ENCODE data around the gene KITLG. TPM values are rescaled to one million over a fixed set of nuclear protein-coding genes. Genes with fewer than 3 reads are reported as not detected.
A peak's percentile ranks its signal among the peaks of the same experiment; 100 is the strongest.
"Not testable (repeated sequence)": the region's sequence is repeated elsewhere in the genome, so short reads cannot be mapped to it uniquely, and the experiment has no call there.

KITLG gene
- total and polyA plus RNA-seq, 7 donors, result 8.1 to 149 (median 54.6) TPM

DNA sequence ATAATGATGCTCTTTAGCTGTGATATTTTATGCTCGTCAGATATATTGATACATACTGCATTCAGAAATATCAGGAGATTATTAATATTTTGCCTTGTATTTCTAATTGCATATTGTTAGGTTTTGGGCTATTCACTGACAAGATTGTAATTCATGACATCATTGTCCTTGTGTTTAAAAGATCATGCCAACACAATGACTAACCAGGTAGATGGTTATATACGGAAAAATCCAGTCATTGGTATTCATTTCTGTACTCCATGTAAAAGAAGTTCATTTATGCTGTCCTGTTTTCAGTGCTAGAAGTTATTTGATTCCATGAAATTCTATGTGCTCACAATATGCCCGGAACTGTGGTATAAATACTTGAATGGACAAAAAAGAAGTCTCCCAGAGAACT lies 107.5 kb downstream of the KITLG start:
- intact Hi-C loops (cut with DNase I), result loop anchor here (10.0 kb wide), 1 partner anchor 78 kb away; no protein-coding TSS in a partner anchor
- 91 to 93% methylated on average over 3 of the region's 3 CpGs for WGBS, 2 donors
- no peak for DNase-seq
- peaks cover 0 to 3% (median 0%) of the 10 kb centered on the region in 4 donors for H3K9me3 ChIP-seq
- H3K4me1 ChIP-seq, result peaks cover 0 to 26% (median 20%) of the 10 kb centered on the region in 4 donors
- H3K4me3 ChIP-seq, result no peak overlapping the region
- H3K27me3 ChIP-seq, result no peaks in the 10 kb centered on the region
- no peaks in the 10 kb centered on the region for H3K36me3 ChIP-seq
- TF ChIP-seq, protein P1, sequence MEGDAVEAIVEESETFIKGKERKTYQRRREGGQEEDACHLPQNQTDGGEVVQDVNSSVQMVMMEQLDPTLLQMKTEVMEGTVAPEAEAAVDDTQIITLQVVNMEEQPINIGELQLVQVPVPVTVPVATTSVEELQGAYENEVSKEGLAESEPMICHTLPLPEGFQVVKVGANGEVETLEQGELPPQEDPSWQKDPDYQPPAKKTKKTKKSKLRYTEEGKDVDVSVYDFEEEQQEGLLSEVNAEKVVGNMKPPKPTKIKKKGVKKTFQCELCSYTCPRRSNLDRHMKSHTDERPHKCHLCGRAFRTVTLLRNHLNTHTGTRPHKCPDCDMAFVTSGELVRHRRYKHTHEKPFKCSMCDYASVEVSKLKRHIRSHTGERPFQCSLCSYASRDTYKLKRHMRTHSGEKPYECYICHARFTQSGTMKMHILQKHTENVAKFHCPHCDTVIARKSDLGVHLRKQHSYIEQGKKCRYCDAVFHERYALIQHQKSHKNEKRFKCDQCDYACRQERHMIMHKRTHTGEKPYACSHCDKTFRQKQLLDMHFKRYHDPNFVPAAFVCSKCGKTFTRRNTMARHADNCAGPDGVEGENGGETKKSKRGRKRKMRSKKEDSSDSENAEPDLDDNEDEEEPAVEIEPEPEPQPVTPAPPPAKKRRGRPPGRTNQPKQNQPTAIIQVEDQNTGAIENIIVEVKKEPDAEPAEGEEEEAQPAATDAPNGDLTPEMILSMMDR (IDR thresholded peaks at IDR 0.05), result no peak
- no peak for TF ChIP-seq POLR2AphosphoS5 (IDR thresholded peaks at IDR 0.05)
- TF ChIP-seq EP300 (IDR thresholded peaks at IDR 0.05), result no peak
- no peak for TF ChIP-seq POLR2A (IDR thresholded peaks at IDR 0.05)
- H3K27ac ChIP-seq, result no peak overlapping the region

DNA sequence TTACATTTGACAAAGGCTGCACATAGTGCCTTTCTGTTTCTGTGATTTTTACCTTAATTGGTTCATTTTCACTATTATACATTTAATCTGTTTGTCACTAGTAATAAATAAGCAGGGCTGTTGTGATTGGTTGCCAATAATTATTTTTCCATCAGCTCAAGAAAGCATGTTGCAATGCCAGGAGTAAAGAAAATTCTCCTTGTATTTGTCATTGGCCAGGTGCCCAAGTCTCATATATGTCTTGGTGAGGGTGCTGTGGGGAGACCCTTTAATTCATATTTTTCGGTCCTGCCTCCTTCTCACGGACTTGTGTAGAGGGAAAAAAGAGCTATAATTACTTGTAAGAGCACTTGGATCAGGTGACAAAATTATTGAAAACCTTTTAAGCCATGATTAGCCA lies 108.0 kb downstream of the KITLG start:
- no peak for TF ChIP-seq POLR2AphosphoS5 (IDR thresholded peaks at IDR 0.05)
- DNase-seq, result no peak
- H3K9me3 ChIP-seq, result peaks cover 0 to 3% (median 0%) of the 10 kb centered on the region in 4 donors
- H3K4me1 ChIP-seq, result peaks cover 0 to 26% (median 20%) of the 10 kb centered on the region in 4 donors
- no peaks in the 10 kb centered on the region for H3K27me3 ChIP-seq
- no peak overlapping the region for H3K4me3 ChIP-seq
- intact Hi-C loops (cut with DNase I), result loop anchor here (10.0 kb wide), 1 partner anchor 77 kb away; no protein-coding TSS in a partner anchor
- peak overlapping the region; percentile 18 to 43 (median 37) for H3K27ac ChIP-seq
- WGBS, 2 donors, result 90 to 91% methylated on average over 2 of the region's 2 CpGs
- H3K36me3 ChIP-seq, result no peaks in the 10 kb centered on the region

DNA sequence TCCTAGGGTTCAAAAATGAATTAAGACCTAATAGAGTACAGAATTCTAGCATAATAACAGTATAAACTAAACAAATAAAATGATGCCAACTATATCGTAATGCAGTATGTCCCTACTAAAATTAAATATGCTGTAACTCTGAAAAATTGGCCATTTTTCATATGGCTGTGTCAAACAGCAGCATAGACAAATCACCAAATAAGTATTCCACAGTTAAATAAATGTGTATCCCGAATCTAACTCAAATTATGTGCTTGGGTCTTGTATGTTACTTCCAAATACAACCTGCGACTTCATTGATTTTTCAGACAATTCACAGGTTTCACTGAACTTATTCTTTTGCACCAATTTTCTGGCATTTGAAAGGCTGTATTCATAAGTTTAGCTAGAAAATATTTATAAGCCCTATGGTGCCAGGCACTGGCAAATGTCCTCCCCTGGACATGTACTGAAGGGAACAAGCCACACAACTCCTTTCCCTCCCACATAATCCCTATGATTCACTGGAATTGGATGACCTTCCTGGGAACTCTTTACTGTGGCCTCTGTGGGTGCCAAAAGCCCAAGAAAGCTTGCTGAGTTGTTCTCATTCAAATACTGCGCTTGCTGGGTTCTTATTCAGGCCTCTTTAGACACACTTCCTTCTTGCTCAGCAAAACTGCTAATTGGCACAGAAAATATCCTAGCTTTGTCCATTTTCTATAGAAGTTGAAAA lies 108.8 kb downstream of the KITLG start:
- H3K4me3 ChIP-seq, result no peak overlapping the region
- peak; percentile 64 for DNase-seq
- 82 to 88% methylated on average over 4 of the region's 4 CpGs for WGBS, 2 donors
- intact Hi-C loops (cut with DNase I), result loop anchor here (10.0 kb wide), 1 partner anchor 77 kb away; no protein-coding TSS in a partner anchor
- H3K36me3 ChIP-seq, result no peaks in the 10 kb centered on the region
- no peaks in the 10 kb centered on the region for H3K27me3 ChIP-seq
- TF ChIP-seq EP300 (IDR thresholded peaks at IDR 0.05) (no peak), POLR2AphosphoS5 (IDR thresholded peaks at IDR 0.05) (peak in 3 of 4 donors; percentile 24 to 53 (median 44))
- no peaks in the 10 kb centered on the region for H3K9me3 ChIP-seq
- H3K4me1 ChIP-seq, result peaks cover 0 to 26% (median 20%) of the 10 kb centered on the region in 4 donors
- H3K27ac ChIP-seq, result peak overlapping the region; percentile 18 to 43 (median 37)

DNA sequence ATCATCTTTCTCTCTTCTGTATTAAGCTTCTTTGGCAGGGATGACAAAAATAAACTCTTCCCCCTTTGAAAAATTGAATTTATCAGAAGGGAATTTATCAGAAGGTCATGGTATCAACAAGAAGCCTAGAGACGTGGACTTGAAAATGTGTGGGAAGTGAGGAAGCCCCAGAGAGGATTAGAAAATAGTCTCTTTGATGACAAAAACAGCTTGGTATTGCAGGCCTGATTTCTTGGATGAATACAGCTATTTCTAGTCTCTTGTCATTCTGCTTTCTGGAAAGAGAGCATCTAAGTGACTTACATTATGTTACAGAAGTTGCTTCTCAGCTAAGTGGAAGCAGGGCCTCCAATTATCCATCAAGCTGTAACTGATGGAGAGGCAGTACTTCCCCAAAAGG lies 111.1 kb downstream of the KITLG start:
- Histone ChIP-seq H3K4me1 (peaks cover 0 to 26% (median 20%) of the 10 kb centered on the region in 4 donors), H3K27me3 (no peaks in the 10 kb centered on the region), H3K9me3 (no peaks in the 10 kb centered on the region), H3K4me3 (no peak overlapping the region), H3K36me3 (no peaks in the 10 kb centered on the region), H3K27ac (no peak overlapping the region)
- intact Hi-C loops (cut with DNase I), result no loop called here
- DNase-seq, result no peak
- TF ChIP-seq EP300 (IDR thresholded peaks at IDR 0.05), result no peak
- no peak for TF ChIP-seq POLR2A (IDR thresholded peaks at IDR 0.05)
- TF ChIP-seq POLR2AphosphoS5 (IDR thresholded peaks at IDR 0.05), result no peak
- TF ChIP-seq, protein P1 (IDR thresholded peaks at IDR 0.05), result no peak
- WGBS, 2 donors, result 76 to 93% methylated on average over 1 of the region's 1 CpG

DNA sequence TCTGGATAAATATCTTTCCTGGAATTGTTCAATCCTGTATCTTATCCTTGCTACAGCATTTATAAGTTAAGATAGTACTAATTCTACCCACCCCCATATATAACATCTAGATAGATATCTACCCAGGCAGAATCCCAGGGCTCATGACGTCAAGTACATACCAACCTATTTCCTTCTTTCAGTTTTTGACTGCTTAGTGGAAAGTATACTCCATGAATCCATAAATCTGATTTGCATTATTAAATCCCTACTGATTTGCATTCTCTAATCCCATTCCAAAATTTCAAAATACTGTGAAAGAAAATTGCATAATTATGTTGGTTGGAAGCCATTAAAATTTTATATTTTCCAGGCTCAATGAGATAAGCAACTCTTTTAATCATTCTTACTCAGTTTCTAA lies 111.7 kb downstream of the KITLG start:
- WGBS, 2 donors, result 93% methylated on average over 1 of the region's 1 CpG

DNA sequence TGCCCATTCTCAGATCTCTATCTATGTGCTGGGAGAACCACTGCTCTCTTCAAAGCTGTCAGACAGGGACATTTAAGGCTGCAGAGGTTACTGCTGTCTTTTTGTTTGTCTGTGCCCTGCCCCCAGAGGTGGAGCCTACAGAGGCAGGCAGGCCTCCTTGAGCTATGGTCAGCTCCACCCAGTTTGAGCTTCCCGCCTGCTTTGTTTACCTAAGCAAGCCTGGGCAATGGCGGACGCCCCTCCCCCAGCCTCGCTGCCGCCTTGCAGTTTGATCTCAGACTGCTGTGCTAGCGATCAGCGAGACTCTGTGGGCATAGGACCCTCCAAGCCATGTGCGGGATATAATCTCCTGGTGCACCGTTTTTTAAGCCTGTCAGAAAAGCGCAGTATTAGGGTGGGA lies 113.6 kb downstream of the KITLG start:
- intact Hi-C loops (cut with DNase I); H3K27me3 ChIP-seq; H3K9me3 ChIP-seq; DNase-seq; H3K36me3 ChIP-seq; H3K4me3 ChIP-seq; H3K27ac ChIP-seq: not testable (repeated sequence)
- peaks cover 0 to 10% (median 8%) of the 10 kb centered on the region in 4 donors for H3K4me1 ChIP-seq
- WGBS, 2 donors, result 94 to 96% methylated on average over 10 of the region's 10 CpGs

More for the DNA sequence above, 111.7 kb downstream of the KITLG start:
- TF ChIP-seq POLR2A (IDR thresholded peaks at IDR 0.05), result no peak
- TF ChIP-seq POLR2AphosphoS5 (IDR thresholded peaks at IDR 0.05), result no peak
- TF ChIP-seq, protein P1 (IDR thresholded peaks at IDR 0.05), result no peak
- no peak for TF ChIP-seq EP300 (IDR thresholded peaks at IDR 0.05)
- Histone ChIP-seq H3K4me3 (no peak overlapping the region), H3K27ac (no peak overlapping the region), H3K4me1 (peaks cover 0 to 26% (median 20%) of the 10 kb centered on the region in 4 donors), H3K9me3 (no peaks in the 10 kb centered on the region), H3K27me3 (no peaks in the 10 kb centered on the region), H3K36me3 (no peaks in the 10 kb centered on the region)
- DNase-seq, result no peak
- intact Hi-C loops (cut with DNase I), result no loop called here
